OCI-LY1 (cell line): Measurements from ENCODE around the gene DPH1.

Experiments
- EZH2 ChIP-seq: fragments of 200-600 bp; sonication (generic), shearing (Covaris generic); IDR thresholded peaks from 2 replicates; pipeline ENCODE4 v1.8.0; 2017; ENCODE audit warnings: borderline replicate concordance, mixed run types, mild to moderate bottlenecking, antibody characterized with exemption, low read length, moderate library complexity, mixed read lengths
- TF ChIP-seq, protein P1 (sequence below): fragments of 200-600 bp; sonication (generic), shearing (Covaris generic); IDR thresholded peaks from 2 replicates; pipeline ENCODE4 v1.5.1; 2017; ENCODE audit warnings: mild to moderate bottlenecking, antibody characterized with exemption, low read length, moderate library complexity, mixed read lengths

- TF ChIP-seq, protein P1, sequence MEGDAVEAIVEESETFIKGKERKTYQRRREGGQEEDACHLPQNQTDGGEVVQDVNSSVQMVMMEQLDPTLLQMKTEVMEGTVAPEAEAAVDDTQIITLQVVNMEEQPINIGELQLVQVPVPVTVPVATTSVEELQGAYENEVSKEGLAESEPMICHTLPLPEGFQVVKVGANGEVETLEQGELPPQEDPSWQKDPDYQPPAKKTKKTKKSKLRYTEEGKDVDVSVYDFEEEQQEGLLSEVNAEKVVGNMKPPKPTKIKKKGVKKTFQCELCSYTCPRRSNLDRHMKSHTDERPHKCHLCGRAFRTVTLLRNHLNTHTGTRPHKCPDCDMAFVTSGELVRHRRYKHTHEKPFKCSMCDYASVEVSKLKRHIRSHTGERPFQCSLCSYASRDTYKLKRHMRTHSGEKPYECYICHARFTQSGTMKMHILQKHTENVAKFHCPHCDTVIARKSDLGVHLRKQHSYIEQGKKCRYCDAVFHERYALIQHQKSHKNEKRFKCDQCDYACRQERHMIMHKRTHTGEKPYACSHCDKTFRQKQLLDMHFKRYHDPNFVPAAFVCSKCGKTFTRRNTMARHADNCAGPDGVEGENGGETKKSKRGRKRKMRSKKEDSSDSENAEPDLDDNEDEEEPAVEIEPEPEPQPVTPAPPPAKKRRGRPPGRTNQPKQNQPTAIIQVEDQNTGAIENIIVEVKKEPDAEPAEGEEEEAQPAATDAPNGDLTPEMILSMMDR = no peak
- no peak for TF ChIP-seq EZH2
These were observed 32.5 kb upstream of the DPH1 start for GRCh38 chr17:1997289-1997926.
